H1 (cell line): Measurements from ENCODE around the gene FAM149A. TPM values are rescaled to one million over a fixed set of nuclear protein-coding genes. Genes with fewer than 3 reads are reported as not detected.

Experiments used
- CTCF ChIA-PET: fragments of 300-600 bp; sonication (Branson Sonifier 250); formaldehyde crosslinking; loops from one replicate; lab custom pipeline; 2021; ENCODE audit not compliant: partially characterized antibody; lab: Charles Lee
- POLR2A ChIA-PET: fragments of 300-600 bp; sonication (Branson Sonifier 250); formaldehyde crosslinking; loops from one replicate; lab custom pipeline; 2021; ENCODE audit warnings: inconsistent platforms; ENCODE audit not compliant: partially characterized antibody; lab: Charles Lee
- DNase-seq, 2 experiments: peaks; one replicate each; pipeline versions ENCODE4 v3.0.0 to v3.0.0-alpha.2; 2010 to 2022; ENCODE audit warnings: low spot score in 2 of 2, low read depth in 1 of 2, mixed read lengths in 1 of 2
- FAIRE-seq: peaks from 2 replicates; lab custom pipeline; 2011; peaks lifted over from hg19 to GRCh38; lab: Jason Lieb, UNC
- H2AFZ ChIP-seq: 2 replicates; pipeline ENCODE4 v1.8.1; 2012; ENCODE audit warnings: low read length, inconsistent platforms
- H2AK5ac ChIP-seq: 2 replicates; pipeline ENCODE4 v1.6.1; 2013; ENCODE audit warnings: low read depth, low read length
- H2BK120ac ChIP-seq: replicated peaks from 2 replicates; pipeline ENCODE3; 2013; ENCODE audit warnings: low read depth, low read length, inconsistent platforms
- H2BK12ac ChIP-seq: 2 replicates; pipeline ENCODE4 v1.6.1; 2013; ENCODE audit warnings: low read depth, low read length
- H2BK15ac ChIP-seq: 2 replicates; pipeline ENCODE4 v1.6.1; 2013; ENCODE audit warnings: low read length
- H2BK20ac ChIP-seq: 2 replicates; pipeline ENCODE4 v1.6.1; 2013; ENCODE audit warnings: low read length
- H2BK5ac ChIP-seq: 2 replicates; pipeline ENCODE4 v1.6.1; 2013; ENCODE audit warnings: low read depth, low read length
- H3K14ac ChIP-seq: 2 replicates; pipeline ENCODE4 v1.6.1; 2013; ENCODE audit warnings: inconsistent platforms; ENCODE audit not compliant: insufficient read length
- H3K18ac ChIP-seq: 2 replicates; pipeline ENCODE4 v1.6.1; 2013; ENCODE audit warnings: low read length; ENCODE audit errors: extremely low read depth
- H3K23ac ChIP-seq: 2 replicates; pipeline ENCODE4 v1.6.1; 2013; ENCODE audit warnings: inconsistent platforms; ENCODE audit not compliant: insufficient read length
- H3K23me2 ChIP-seq: 2 replicates; pipeline ENCODE4 v1.6.1; 2013; ENCODE audit warnings: low read depth, low read length
- H3K27ac ChIP-seq: 2 replicates; pipeline ENCODE4 v1.6.1; 2011; ENCODE audit warnings: low read depth, low read length, inconsistent platforms
- H3K27me3 ChIP-seq, 4 experiments: replicated peaks in 1 of 4; 1 replicate in 1 of 4; 2 replicates in 3 of 4; pipeline versions ENCODE4 v1.6.1 to v1.8.1; 2011 to 2013; ENCODE audit warnings: low read length in 3 of 4, mild to moderate bottlenecking in 3 of 4, inconsistent platforms in 2 of 4, mixed read lengths in 2 of 4, moderate library complexity in 1 of 4; ENCODE audit not compliant: control insufficient read depth in 3 of 4, insufficient read depth in 3 of 4; ENCODE audit errors: extremely low read depth in 1 of 4
- H3K36me3 ChIP-seq, 4 experiments: 2 replicates each; pipeline versions ENCODE4 v1.6.1 to v1.8.1; 2011 to 2013; ENCODE audit warnings: mild to moderate bottlenecking in 4 of 4, low read length in 3 of 4, moderate library complexity in 2 of 4, control low read depth in 1 of 4, inconsistent platforms in 1 of 4; ENCODE audit not compliant: insufficient read depth in 4 of 4, control insufficient read depth in 2 of 4
- H3K4ac ChIP-seq: replicated peaks from 2 replicates; pipeline ENCODE3; 2013; ENCODE audit warnings: low read length, low read depth, mixed read lengths, inconsistent platforms; ENCODE audit not compliant: insufficient read length
- H3K4me1 ChIP-seq, 4 experiments: replicated peaks in 1 of 4; 1 replicate in 1 of 4; 2 replicates in 3 of 4; pipeline versions ENCODE4 v1.6.1 to v1.8.1; 2011 to 2013; ENCODE audit warnings: low read length in 3 of 4, inconsistent platforms in 2 of 4, mixed read lengths in 1 of 4; ENCODE audit not compliant: insufficient read depth in 4 of 4, control insufficient read depth in 3 of 4
- H3K4me2 ChIP-seq, 2 experiments: 2 replicates each; pipeline versions ENCODE4 v1.6.1 to v1.8.1; 2011 to 2013; ENCODE audit warnings: low read depth in 2 of 2, low read length in 2 of 2, control low read depth in 1 of 2, inconsistent platforms in 1 of 2, mild to moderate bottlenecking in 1 of 2; ENCODE audit not compliant: insufficient read depth in 1 of 2
- H3K4me3 ChIP-seq, 4 experiments: fragments of 200-600, 300-600 bp in 1 of 4; sonication (generic), shearing (Covaris generic), sonication (Bioruptor Twin) in 1 of 4; 2 replicates each; pipeline versions ENCODE4 v1.5.1 to v1.8.1; 2011 to 2016; ENCODE audit warnings: low read length in 4 of 4, low read depth in 3 of 4, control low read depth in 2 of 4, inconsistent platforms in 2 of 4, mild to moderate bottlenecking in 2 of 4, mixed read lengths in 1 of 4, moderate library complexity in 1 of 4; ENCODE audit not compliant: insufficient read depth in 2 of 4; ENCODE audit errors: extremely low read depth in 1 of 4
- H3K56ac ChIP-seq: replicated peaks from 2 replicates; pipeline ENCODE3; 2013; ENCODE audit warnings: low read depth, mild to moderate bottlenecking, mixed read lengths, low read length, inconsistent platforms; ENCODE audit not compliant: insufficient read length
- H3K79me1 ChIP-seq: 2 replicates; pipeline ENCODE4 v1.6.1; 2013; ENCODE audit warnings: low read depth, low read length, control low read depth
- H3K79me2 ChIP-seq, 2 experiments: 2 replicates each; pipeline versions ENCODE4 v1.6.1 to v1.8.1; 2012 to 2013; ENCODE audit warnings: low read length in 2 of 2, mild to moderate bottlenecking in 2 of 2, inconsistent platforms in 1 of 2; ENCODE audit not compliant: insufficient read depth in 2 of 2, control insufficient read depth in 1 of 2
- H3K9ac ChIP-seq, 4 experiments: replicated peaks in 1 of 4; 1 replicate in 1 of 4; 2 replicates in 3 of 4; pipeline versions ENCODE4 v1.6.1 to v1.8.1; 2011 to 2013; ENCODE audit warnings: low read depth in 3 of 4, low read length in 3 of 4, control low read depth in 2 of 4, mild to moderate bottlenecking in 2 of 4, moderate library complexity in 2 of 4, inconsistent platforms in 1 of 4; ENCODE audit errors: extremely low read depth in 1 of 4
- H3K9me3 ChIP-seq, 2 experiments: 2 replicates each; pipeline versions ENCODE4 v1.6.1 to v1.8.1; 2012 to 2013; ENCODE audit warnings: mild to moderate bottlenecking in 2 of 2, moderate library complexity in 2 of 2, control low read depth in 1 of 2, inconsistent platforms in 1 of 2, low read depth in 1 of 2, low read length in 1 of 2, mixed read lengths in 1 of 2; ENCODE audit not compliant: insufficient read depth in 2 of 2
- H4K20me1 ChIP-seq, 2 experiments: replicated peaks in 1 of 2; 2 replicates each; pipeline versions ENCODE3 to v1.8.1; 2011 to 2013; ENCODE audit warnings: inconsistent platforms in 2 of 2, low read length in 2 of 2, mild to moderate bottlenecking in 1 of 2; ENCODE audit not compliant: insufficient read depth in 2 of 2, control insufficient read depth in 1 of 2
- H4K5ac ChIP-seq: 2 replicates; pipeline ENCODE4 v1.6.1; 2013; ENCODE audit warnings: low read length, low read depth, mixed read lengths, inconsistent platforms; ENCODE audit not compliant: insufficient read length
- H4K8ac ChIP-seq: 2 replicates; pipeline ENCODE4 v1.8.0; 2013; ENCODE audit warnings: mild to moderate bottlenecking, moderate library complexity, low read length, inconsistent platforms; ENCODE audit not compliant: insufficient read depth; ENCODE audit errors: extremely low read depth
- H4K91ac ChIP-seq: replicated peaks from 2 replicates; pipeline ENCODE3; 2013; ENCODE audit warnings: low read length, mixed read lengths, inconsistent platforms; ENCODE audit not compliant: insufficient read length
- CBX5 ChIP-seq: fragments of 300-800, 300-1000 bp; sonication (generic); IDR thresholded peaks from 2 replicates; pipeline ENCODE4 v1.7.1; 2016; ENCODE audit warnings: antibody characterized with exemption, low read length, low read depth
- CBX8 ChIP-seq: fragments of 300-800, 300-1000 bp; sonication (generic); IDR thresholded peaks from 2 replicates; pipeline ENCODE4 v1.7.1; 2016; ENCODE audit warnings: low read depth, low read length, borderline replicate concordance
- FOSL1 ChIP-seq: IDR thresholded peaks from 2 replicates; pipeline ENCODE4 v1.6.1; 2011; ENCODE audit warnings: mild to moderate bottlenecking, low read depth, low read length, moderate library complexity; ENCODE audit not compliant: insufficient read depth
- RFX5 ChIP-seq: IDR thresholded peaks from 2 replicates; pipeline ENCODE4 v1.6.1; 2011; ENCODE audit warnings: low read depth, low read length, improper control_type of control experiment, borderline replicate concordance
- WGBS, 2 experiments: shearing (Covaris generic) in 1 of 2; methylation state at CpG; one replicate each; pipeline versions ENCODE4 v1.1.6 to v1.1.7; 2013 to 2015; ENCODE audit warnings: low lambda C conversion rate in 2 of 2, mixed read lengths in 2 of 2, inconsistent platforms in 1 of 2, low coverage in 1 of 2, missing lambda C conversion rate in 1 of 2; ENCODE audit not compliant: insufficient replicate concordance in 2 of 2, insufficient coverage in 1 of 2, insufficient read length in 1 of 2; ENCODE audit errors: extremely low coverage in 1 of 2, missing lambda C conversion rate in 1 of 2; 5-methylcytosine and 5-hydroxymethylcytosine counted together
- polyA plus RNA-seq, 7 experiments: library from polyadenylated mRNA; depleted of rRNA in 3 of 7; stranded (reverse) in 5 of 7; unstranded in 2 of 7; fragments of >200 nt in 5 of 7; fragments of 200-250 nt in 2 of 7; gene quantifications; 1 replicate in 5 of 7; 2 replicates in 1 of 7; 4 replicates in 1 of 7; pipeline versions ENCODE4 v1.2.1 to v1.2.3, GENCODE V29; 2011 to 2013; ENCODE audit warnings: missing spikeins in 2 of 7, mixed read lengths in 2 of 7
- total RNA-seq: library from RNA; stranded (reverse); fragmentation: NEBNext Ultra II Directional; extraction: Animal tissue kit (Norgen Biotek cat#: 25700); gene quantifications from 2 replicates; pipeline ENCODE4 v1.2.1, GENCODE V29; 2021

The FAM149A gene
- total and polyA plus RNA-seq, 2 of the 8 experiments (the other 6 are each of a cell fraction or from before 2014, with no cell fraction given), result 6.1 to 8.5 TPM

GRCh38 chr4:186172546-186172945 is 68.0 kb downstream of the FAM149A start:
- Histone ChIP-seq H3K79me2 (no peaks in the 10 kb centered on the region), H2BK12ac (no peak overlapping the region), H2BK120ac (no peak overlapping the region), H3K4me3 (no peak overlapping the region), H3K4me1 (no peaks in the 10 kb centered on the region; a peak in 1 of 7 replicates), H3K14ac (no peak overlapping the region), H3K79me1 (no peaks in the 10 kb centered on the region), H4K5ac (no peak overlapping the region), H2BK20ac (no peak overlapping the region), H2AK5ac (no peak overlapping the region), H3K56ac (no peak overlapping the region), H4K8ac (no peak overlapping the region), H2BK5ac (no peak overlapping the region), H2BK15ac (no peak overlapping the region), H3K23me2 (no peaks in the 10 kb centered on the region), H3K27me3 (no peaks in the 10 kb centered on the region), H3K36me3 (no peaks in the 10 kb centered on the region), H4K91ac (no peak overlapping the region), H3K27ac (no peak overlapping the region), H3K9ac (no peak overlapping the region), H4K20me1 (no peaks in the 10 kb centered on the region), H3K4me2 (no peak overlapping the region), H3K18ac (no peak overlapping the region), H2AFZ (no peak overlapping the region), H3K9me3 (no peaks in the 10 kb centered on the region), H3K4ac (no peak overlapping the region), H3K23ac (no peak overlapping the region)
- CTCF ChIA-PET, result interaction anchor here (2.2 kb wide), 1 partner anchor 16 kb away, joined by 8 read pairs; no protein-coding TSS in a partner anchor
- no peak for DNase-seq
- WGBS, 2 experiments, result 96% methylated on average over 3 of the region's 8 CpGs; no CpG with 5 or more reads in 1 of the 2 experiments
- POLR2A ChIA-PET, result no interaction called here
- FAIRE-seq, result no peak
- TF ChIP-seq CBX8 (no peak), CBX5 (no peak), RFX5 (no peak), FOSL1 (no peak)
